Mucosa of gallbladder (tissue), 1 donor: ENCODE results near the gene THEM5. TPM values are rescaled to one million over a fixed set of nuclear protein-coding genes. Genes with fewer than 3 reads are reported as not detected.
"Not testable (repeated sequence)": the region's sequence is repeated elsewhere in the genome, so short reads cannot be mapped to it uniquely, and the experiment has no call there.

Source experiments
- DNase-seq: peaks from one replicate; pipeline ENCODE4 v3.0.0-alpha.2; 2020; ENCODE audit warnings: low spot score
- total RNA-seq: library from RNA; stranded (reverse); gene quantifications from one replicate; pipeline ENCODE4 v1.2.1, GENCODE V29; 2021
- donor health status: DM: no; HTN: no; CAD: no.

The THEM5 gene
- total RNA-seq, 1 donor from 2014 or later, result not detected

GRCh38 chr1:151867765-151868411 lies 14.4 kb upstream of the THEM5 start:
- DNase-seq, result no peak

GRCh38 chr1:151867321-151867720 lies 13.8 kb upstream of the THEM5 start:
- DNase-seq, result no peak

- DNase-seq, result no peak
Measured at GRCh38 chr1:151864411-151864810, 10.9 kb upstream of the THEM5 start.

GRCh38 chr1:151862604-151863003 lies 9.1 kb upstream of the THEM5 start:
- no peak for DNase-seq

GRCh38 chr1:151860504-151861187 lies 7.1 kb upstream of the THEM5 start:
- DNase-seq, result no peak

GRCh38 chr1:151859891-151860293 lies 6.4 kb upstream of the THEM5 start:
- no peak for DNase-seq

GRCh38 chr1:151858886-151859665 lies 5.6 kb upstream of the THEM5 start:
- no peak for DNase-seq

- no peak for DNase-seq
Measured at GRCh38 chr1:151858030-151858746, 4.7 kb upstream of the THEM5 start.

- DNase-seq, result no peak
Measured at GRCh38 chr1:151855933-151856332, 2.4 kb upstream of the THEM5 start.

GRCh38 chr1:151855516-151855915 lies 2.0 kb upstream of the THEM5 start:
- not testable (repeated sequence) for DNase-seq

GRCh38 chr1:151854658-151855057 lies 1.1 kb upstream of the THEM5 start:
- DNase-seq, result no peak

GRCh38 chr1:151852733-151853132 lies 779 bp downstream of the THEM5 start:
- DNase-seq, result no peak

- no peak for DNase-seq
Measured at GRCh38 chr1:151851886-151852285, 1.6 kb downstream of the THEM5 start.

- no peak for DNase-seq
Measured at GRCh38 chr1:151849871-151850270, 3.6 kb downstream of the THEM5 start.

- no peak for DNase-seq
Measured at GRCh38 chr1:151849126-151849525, 4.4 kb downstream of the THEM5 start.

GRCh38 chr1:151847867-151848596 lies 5.5 kb downstream of the THEM5 start:
- no peak for DNase-seq

GRCh38 chr1:151846686-151847237 lies 6.8 kb downstream of the THEM5 start:
- no peak for DNase-seq

- DNase-seq, result no peak
Measured at GRCh38 chr1:151846062-151846568, 7.4 kb downstream of the THEM5 start.

- no peak for DNase-seq
Measured at GRCh38 chr1:151843398-151843797, 10.1 kb downstream of the THEM5 start.

GRCh38 chr1:151841141-151841540 lies 12.4 kb downstream of the THEM5 start:
- DNase-seq, result no peak

GRCh38 chr1:151840421-151840820 lies 13.1 kb downstream of the THEM5 start:
- no peak for DNase-seq
